ENCODE data around the gene C1orf35.

GRCh38 chr1:228147768-228148167 is 44.6 kb upstream of the C1orf35 start:
- TF ChIP-seq CTCF (IDR thresholded peaks at IDR 0.05): no peak
- no peak for TF ChIP-seq EZH2 (IDR thresholded peaks at IDR 0.05)

Data from neural progenitor cell (in vitro differentiated cells).